Epithelial cell of proximal tubule (primary cell): ENCODE data around the gene CDC42EP3. TPM values are rescaled to one million over a fixed set of nuclear protein-coding genes. Genes with fewer than 3 reads are reported as not detected.

Experiments
- DNase-seq: peaks from one replicate; pipeline ENCODE4 v3.0.0-alpha.2; 2011; ENCODE audit warnings: low read depth
- H3K4me3 ChIP-seq: 2 replicates; pipeline ENCODE4 v1.5.1; 2011; ENCODE audit warnings: low read depth, mild to moderate bottlenecking, low read length
- CTCF ChIP-seq: conservative IDR thresholded peaks from 2 replicates; pipeline ENCODE4 v1.5.1; 2012; ENCODE audit warnings: low read depth, mild to moderate bottlenecking, low read length
- total RNA-seq: library from RNA; depleted of rRNA; stranded (reverse); fragments of >200 nt; gene quantifications from 2 replicates; pipeline ENCODE4 v1.2.3, GENCODE V29; 2015

The CDC42EP3 gene
- total RNA-seq, 1 donor from 2014 or later = 30.0 TPM

GRCh38 chr2:37615804-37616676 is 55.4 kb downstream of the CDC42EP3 start:
- H3K4me3 ChIP-seq = no peak overlapping the region
- TF ChIP-seq CTCF = no peak
- no peak for DNase-seq

DNA sequence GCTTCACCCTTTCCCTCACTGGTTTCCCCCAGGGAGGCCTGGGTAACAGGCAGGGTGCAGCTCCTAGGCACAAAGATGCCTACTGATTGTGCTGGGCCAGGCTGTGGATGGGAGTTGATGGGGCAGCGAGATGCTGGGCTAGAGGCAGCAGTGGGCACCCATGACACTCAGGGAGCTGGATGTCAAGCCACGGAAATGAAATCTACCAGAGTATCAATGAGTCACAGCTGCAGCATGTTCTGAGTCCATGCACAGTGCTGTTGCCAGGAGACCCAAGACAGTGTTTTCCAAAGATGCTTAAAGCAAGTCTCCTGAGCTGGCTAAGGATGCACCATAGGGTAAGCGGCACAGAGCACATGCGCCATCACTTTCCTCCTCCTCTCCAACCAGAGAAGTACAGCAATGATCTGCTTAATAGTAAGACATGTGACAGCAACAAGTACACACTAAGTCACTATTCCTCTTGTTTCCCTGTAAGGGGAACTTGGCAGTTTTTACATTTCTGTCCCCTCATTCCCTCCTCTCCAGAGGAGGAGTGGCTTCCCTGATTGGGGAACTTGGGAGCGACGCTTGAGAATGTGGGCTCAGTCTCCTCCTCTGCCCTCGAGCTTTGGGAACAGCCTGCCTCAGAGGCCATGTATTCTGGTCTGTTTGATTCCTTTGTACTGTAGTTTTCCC is 57.2 kb downstream of the CDC42EP3 start:
- no peak overlapping the region for H3K4me3 ChIP-seq
- TF ChIP-seq CTCF = no peak
- DNase-seq = no peak

DNA sequence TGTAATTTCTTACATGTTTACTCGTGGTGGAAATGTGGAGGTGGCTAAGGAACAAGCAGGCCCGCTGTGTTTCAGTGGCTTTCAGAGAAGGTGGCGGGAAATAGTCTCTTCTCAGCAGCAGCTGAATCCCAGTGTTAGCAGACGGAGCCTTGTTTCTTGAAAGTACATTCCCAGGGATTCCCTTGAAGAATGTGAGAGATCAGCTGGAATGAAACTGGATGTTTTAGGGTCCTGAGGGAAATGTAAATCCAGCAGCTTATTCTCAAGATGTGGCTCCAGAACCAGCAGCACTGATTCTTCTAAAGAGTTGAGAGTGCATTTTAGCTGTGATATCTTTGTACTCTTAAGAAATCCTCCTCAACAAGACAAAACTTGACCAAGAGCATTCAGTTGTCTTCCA is 59.1 kb downstream of the CDC42EP3 start:
- no peak for DNase-seq
- no peak overlapping the region for H3K4me3 ChIP-seq
- no peak for TF ChIP-seq CTCF

DNA sequence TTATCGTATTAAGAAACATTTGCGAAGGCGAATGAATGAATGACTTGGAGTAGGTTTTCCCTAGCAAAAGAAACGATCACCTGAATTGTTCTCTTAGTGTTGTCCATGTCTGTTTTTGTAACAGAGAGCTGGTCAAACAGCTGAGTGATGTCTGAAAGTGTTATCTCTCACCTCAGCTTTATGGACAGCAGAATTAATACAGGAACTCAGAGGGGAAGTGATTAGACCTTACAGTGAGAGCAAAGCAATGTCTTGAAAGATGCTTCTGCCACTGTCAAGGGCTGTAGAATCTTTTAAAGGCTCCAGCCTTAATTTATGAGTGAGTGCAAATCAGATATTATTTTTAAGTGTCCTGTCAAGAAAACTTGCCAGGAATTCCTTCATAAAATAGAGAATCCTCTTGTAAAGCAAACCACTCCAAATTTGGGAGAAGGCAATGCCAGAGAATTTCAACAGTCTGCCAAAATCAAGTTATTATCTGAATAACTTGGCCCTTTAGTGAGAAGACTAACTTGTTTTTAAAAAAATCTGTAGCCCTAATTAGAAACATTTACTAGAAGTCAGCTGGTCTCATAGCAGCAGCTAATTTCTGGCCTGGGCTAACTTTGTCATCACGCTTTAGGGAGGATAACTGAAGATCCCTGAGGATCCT is 60.7 kb downstream of the CDC42EP3 start:
- no peak for TF ChIP-seq CTCF
- no peak for DNase-seq

DNA sequence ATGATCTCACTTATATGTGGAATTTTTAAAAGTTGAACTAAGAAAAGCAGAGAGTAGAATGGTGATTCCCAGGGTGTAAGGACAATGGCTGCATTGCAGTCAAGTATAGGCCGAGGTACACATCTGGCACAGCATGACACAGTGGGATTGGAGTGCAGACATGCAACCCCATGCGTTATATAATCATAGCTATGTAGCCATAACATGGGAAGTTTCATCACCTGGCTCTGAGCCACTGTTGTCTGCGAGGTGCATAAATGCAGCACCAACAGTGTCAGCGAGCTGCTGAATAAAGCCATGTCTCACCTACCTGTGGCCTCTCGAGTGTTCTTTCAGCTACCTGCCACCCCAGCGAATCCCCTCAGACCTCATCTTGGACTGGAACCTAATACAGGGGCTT is 61.7 kb downstream of the CDC42EP3 start:
- H3K4me3 ChIP-seq = no peak overlapping the region
- TF ChIP-seq CTCF = no peak
- no peak for DNase-seq

More for the DNA sequence above, 60.7 kb downstream of the CDC42EP3 start:
- no peak overlapping the region for H3K4me3 ChIP-seq

- no peak for TF ChIP-seq CTCF
- DNase-seq = no peak
- no peak overlapping the region for H3K4me3 ChIP-seq
These were observed 66.7 kb downstream of the CDC42EP3 start for GRCh38 chr2:37604716-37605115.
